ENCODE measurements around the gene FN3K. TPM values are rescaled to one million over a fixed set of nuclear protein-coding genes. Genes with fewer than 3 reads are reported as not detected.

FN3K gene
- total RNA-seq, 1 donor from 2014 or later = 5.9 TPM

GRCh38 chr17:82748756-82749155, 13.3 kb downstream of the FN3K start:
- no peak for DNase-seq (ENCODE audit: extremely low spot score in 2 of 2)

GRCh38 chr17:82750241-82750908, 15.0 kb downstream of the FN3K start:
- Histone ChIP-seq H3K27ac (peak overlapping the region; percentile 13), H3K4me1 (peaks cover 22% of the 10 kb centered on the region), H3K9me3 (no peaks in the 10 kb centered on the region), H3K27me3 (no peaks in the 10 kb centered on the region), H3K4me3 (no peak overlapping the region), H3K36me3 (no peaks in the 10 kb centered on the region)
- no peak for DNase-seq (ENCODE audit: extremely low spot score in 2 of 2)
- TF ChIP-seq CTCF (IDR thresholded peaks at IDR 0.05) (no peak), POLR2AphosphoS5 (IDR thresholded peaks at IDR 0.05; ENCODE audit: insufficient read depth in 1 of 2, low read depth in 1 of 2) (no peak), POLR2A (IDR thresholded peaks at IDR 0.05) (no peak)
- intact Hi-C loops (cut with DNase I) = no loop called here

More at GRCh38 chr17:82748756-82749155, 13.3 kb downstream of the FN3K start:
- Histone ChIP-seq H3K27ac (no peak overlapping the region), H3K27me3 (no peaks in the 10 kb centered on the region), H3K36me3 (no peaks in the 10 kb centered on the region), H3K9me3 (no peaks in the 10 kb centered on the region), H3K4me3 (no peak overlapping the region), H3K4me1 (peaks cover 13% of the 10 kb centered on the region)
- intact Hi-C loops (cut with DNase I) = no loop called here
- TF ChIP-seq POLR2A (IDR thresholded peaks at IDR 0.05) = no peak
- TF ChIP-seq POLR2AphosphoS5 (IDR thresholded peaks at IDR 0.05; ENCODE audit: insufficient read depth in 1 of 2, low read depth in 1 of 2) = no peak

- no peaks in the 10 kb centered on the region for H3K36me3 ChIP-seq
- peak overlapping the region; percentile 76 to 82 for H3K4me3 ChIP-seq
- TF ChIP-seq POLR2A (IDR thresholded peaks at IDR 0.05) = no peak
- no peak for TF ChIP-seq CTCF (IDR thresholded peaks at IDR 0.05)
- no peak for TF ChIP-seq POLR2AphosphoS5 (IDR thresholded peaks at IDR 0.05; ENCODE audit: insufficient read depth in 1 of 2, low read depth in 1 of 2)
- intact Hi-C loops (cut with DNase I) = no loop called here
- peak overlapping the region; percentile 76 for H3K27ac ChIP-seq
- H3K4me1 ChIP-seq = peaks cover 22% of the 10 kb centered on the region
- no peak for DNase-seq (ENCODE audit: extremely low spot score in 2 of 2)
- H3K9me3 ChIP-seq = no peaks in the 10 kb centered on the region
- no peaks in the 10 kb centered on the region for H3K27me3 ChIP-seq
Observed at GRCh38 chr17:82751171-82751570, 15.8 kb downstream of the FN3K start.

GRCh38 chr17:82751571-82752370, 16.4 kb downstream of the FN3K start, which contains the start of gene TBCD:
Gene TBCD, plus strand, starts transcription at chr17:82752065. Its CDS starts 129 bp downstream, at chr17:82752194.
- peak in 1 of 2 donors; percentile 96 for DNase-seq (ENCODE audit: extremely low spot score in 2 of 2)
- Histone ChIP-seq H3K36me3 (no peaks in the 10 kb centered on the region), H3K9me3 (no peaks in the 10 kb centered on the region), H3K4me1 (peaks cover 22% of the 10 kb centered on the region), H3K27me3 (no peaks in the 10 kb centered on the region), H3K4me3 (peak within 1 kb of the TSS; percentile 76 to 82), H3K27ac (peak within 1 kb of the TSS; percentile 79)
- TF ChIP-seq CTCF (IDR thresholded peaks at IDR 0.05) = no peak
- peak; percentile 47 to 80 for TF ChIP-seq POLR2AphosphoS5 (IDR thresholded peaks at IDR 0.05; ENCODE audit: insufficient read depth in 1 of 2, low read depth in 1 of 2)
- peak in 1 of 2 donors; percentile 25 for TF ChIP-seq POLR2A (IDR thresholded peaks at IDR 0.05)
- intact Hi-C loops (cut with DNase I) = no loop called here

GRCh38 chr17:82752371-82753200, 17.2 kb downstream of the FN3K start:
- H3K36me3 ChIP-seq = no peaks in the 10 kb centered on the region
- no peaks in the 10 kb centered on the region for H3K27me3 ChIP-seq
- peak overlapping the region; percentile 79 for H3K27ac ChIP-seq
- peak overlapping the region; percentile 76 to 82 for H3K4me3 ChIP-seq
- DNase-seq (ENCODE audit: extremely low spot score in 2 of 2) = no peak
- H3K9me3 ChIP-seq = no peaks in the 10 kb centered on the region
- TF ChIP-seq CTCF (IDR thresholded peaks at IDR 0.05) = no peak
- no peak for TF ChIP-seq POLR2AphosphoS5 (IDR thresholded peaks at IDR 0.05; ENCODE audit: insufficient read depth in 1 of 2, low read depth in 1 of 2)
- TF ChIP-seq POLR2A (IDR thresholded peaks at IDR 0.05) = no peak
- peaks cover 22% of the 10 kb centered on the region for H3K4me1 ChIP-seq
- intact Hi-C loops (cut with DNase I) = no loop called here

Data from vagina (tissue), 2 donors.